HepG2 (cell line): Measurements from ENCODE around the gene SLC6A7. TPM values are rescaled to one million over a fixed set of nuclear protein-coding genes. Genes with fewer than 3 reads are reported as not detected.

ENCODE experiments used
- ATAC-seq: fragments of 200-7000 bp; cut with Tn5 transposase; 3 replicates; pipeline ENCODE4 v1.9.1; 2020; ENCODE audit warnings: mild to moderate bottlenecking, moderate library complexity
- BruUV-seq: library from RNA; stranded (reverse); fragments of 400-500 nt; replicated peaks from 2 replicates; lab custom pipeline; 2021; lab: Mats Ljungman, UMichigan
- CTCF ChIA-PET: fragments of 300-600 bp; formaldehyde crosslinking; extraction: SDS; loops from one replicate; lab custom pipeline; 2021; ENCODE audit warnings: low total read pairs, inconsistent platforms, low intra/inter-chr PET ratio; lab: Yijun Ruan, JAX
- POLR2A ChIA-PET: fragments of 350-600 bp; sonication (Branson Sonifier 250); formaldehyde crosslinking; loops from one replicate; lab custom pipeline; 2020; ENCODE audit warnings: antibody characterized with exemption, inconsistent platforms; lab: Yijun Ruan, JAX
- DNase-seq: peaks from one replicate; pipeline ENCODE4 v3.0.0-alpha.2; 2015; ENCODE audit warnings: low spot score
- FAIRE-seq: peaks from 3 replicates; lab custom pipeline; 2011; peaks lifted over from hg19 to GRCh38; lab: Jason Lieb, UNC
- H2AFZ ChIP-seq: one replicate; pipeline ENCODE4 v1.6.1; 2011; ENCODE audit warnings: low read length, inconsistent platforms
- H3K27ac ChIP-seq: fragments of 300-600 bp; 3 replicates; pipeline ENCODE4 v1.8.0; 2011; ENCODE audit warnings: mixed run types, mild to moderate bottlenecking, mixed read lengths, low read length, inconsistent platforms; ENCODE audit not compliant: insufficient read depth; ENCODE audit errors: extremely low read length
- H3K27me3 ChIP-seq, 2 experiments: fragments of 200-600 bp in 1 of 2; 2 replicates in 1 of 2; 3 replicates in 1 of 2; pipeline versions ENCODE4 v1.6.0 to v1.8.0; 2011; ENCODE audit warnings: low read length in 2 of 2, mild to moderate bottlenecking in 2 of 2, moderate library complexity in 2 of 2, inconsistent platforms in 1 of 2; ENCODE audit not compliant: insufficient read depth in 2 of 2, control insufficient read depth in 1 of 2
- H3K36me3 ChIP-seq, 2 experiments: fragments of 200-600 bp in 1 of 2; replicated peaks in 1 of 2; 2 replicates in 1 of 2; 3 replicates in 1 of 2; pipeline versions ENCODE4 v1.5.1 to v1.8.0; 2011; ENCODE audit warnings: low read length in 2 of 2, inconsistent platforms in 1 of 2; ENCODE audit not compliant: insufficient read depth in 2 of 2, control insufficient read depth in 1 of 2
- H3K4me1 ChIP-seq: 2 replicates; pipeline ENCODE4 v1.5.1; 2012; ENCODE audit warnings: low read length, inconsistent platforms; ENCODE audit not compliant: insufficient read depth
- H3K4me2 ChIP-seq: 2 replicates; pipeline ENCODE4 v1.6.0; 2011; ENCODE audit warnings: low read depth, low read length, inconsistent platforms
- H3K4me3 ChIP-seq, 3 experiments: fragments of 200-600 bp in 1 of 3; sonication (generic), shearing (Covaris generic) in 1 of 3; replicated peaks in 1 of 3; 2 replicates each; pipeline ENCODE4 v1.5.1; 2011 to 2016; ENCODE audit warnings: low read length in 3 of 3, inconsistent platforms in 2 of 3, low read depth in 2 of 3, mild to moderate bottlenecking in 2 of 3, control low read depth in 1 of 3, mixed read lengths in 1 of 3; ENCODE audit not compliant: insufficient read depth in 1 of 3
- H3K79me2 ChIP-seq: one replicate; pipeline ENCODE4 v1.6.1; 2011; ENCODE audit warnings: low read length, inconsistent platforms; ENCODE audit not compliant: insufficient read depth
- H3K9ac ChIP-seq: 2 replicates; pipeline ENCODE4 v1.6.0; 2011; ENCODE audit warnings: mild to moderate bottlenecking, low read depth, low read length, inconsistent platforms; ENCODE audit not compliant: insufficient read depth
- H3K9me3 ChIP-seq: 2 replicates; pipeline ENCODE4 v1.5.1; 2012; ENCODE audit warnings: mild to moderate bottlenecking, low read length
- H4K20me1 ChIP-seq: 2 replicates; pipeline ENCODE4 v1.6.0; 2011; ENCODE audit warnings: inconsistent platforms, mild to moderate bottlenecking, low read length, moderate library complexity; ENCODE audit not compliant: insufficient read depth
- CEBPG ChIP-seq: IDR thresholded peaks from 2 replicates; pipeline ENCODE4 v1.6.1; 2016
- HOXA3 ChIP-seq: sonication (generic); formaldehyde crosslinking; IDR thresholded peaks from 2 replicates; pipeline ENCODE4 v1.5.0; 2020; ENCODE audit warnings: missing genetic modification reagents
- IKZF4 ChIP-seq: sonication (generic); formaldehyde crosslinking; IDR thresholded peaks from 2 replicates; pipeline ENCODE4 v1.5.1; 2020; ENCODE audit warnings: borderline replicate concordance, mild to moderate bottlenecking, low read depth, missing genetic modification reagents; ENCODE audit errors: not compliant biosample characterization
- JDP2 ChIP-seq: sonication (generic); formaldehyde crosslinking; IDR thresholded peaks from 2 replicates; pipeline ENCODE4 v1.8.1; 2022; ENCODE audit warnings: missing genetic modification reagents, borderline replicate concordance
- KLF6 ChIP-seq: IDR thresholded peaks from 2 replicates; pipeline ENCODE4 v1.8.0; 2016; ENCODE audit warnings: missing biosample characterization, missing genetic modification reagents
- MLX ChIP-seq: IDR thresholded peaks from 2 replicates; pipeline ENCODE4 v1.6.1; 2016
- RARA ChIP-seq: IDR thresholded peaks from 2 replicates; pipeline ENCODE4 v1.6.1; 2016; ENCODE audit warnings: missing genetic modification reagents, missing compliant biosample characterization
- SNRNP70 ChIP-seq: fragments of 200-400 bp; formaldehyde crosslinking; IDR thresholded peaks from 2 replicates; pipeline ENCODE4 v1.6.1; 2017; ENCODE audit warnings: mild to moderate bottlenecking, low read depth, low read length, moderate library complexity
- SP140L ChIP-seq: sonication (generic); formaldehyde crosslinking; IDR thresholded peaks from 2 replicates; pipeline ENCODE4 v1.4.0; 2020; ENCODE audit warnings: missing genetic modification reagents, borderline replicate concordance
- SRF ChIP-seq: IDR thresholded peaks from 2 replicates; pipeline ENCODE4 v1.6.1; 2011; ENCODE audit warnings: mild to moderate bottlenecking, low read depth, low read length, moderate library complexity
- TCF7L2 ChIP-seq: IDR thresholded peaks from 2 replicates; pipeline ENCODE4 v1.6.1; 2011; ENCODE audit warnings: mild to moderate bottlenecking, low read depth, low read length, moderate library complexity
- ZFP82 ChIP-seq: sonication (generic); formaldehyde crosslinking; IDR thresholded peaks from 2 replicates; pipeline ENCODE4 v1.5.1; 2020; ENCODE audit warnings: mild to moderate bottlenecking, missing genetic modification reagents, borderline replicate concordance
- ZNF121 ChIP-seq: sonication (generic); formaldehyde crosslinking; IDR thresholded peaks from 2 replicates; pipeline ENCODE4 v1.5.0; 2020; ENCODE audit warnings: mild to moderate bottlenecking, missing genetic modification reagents
- ZNF282 ChIP-seq: fragments of 450-650 bp; IDR thresholded peaks from 2 replicates; pipeline ENCODE4 v1.6.1; 2018; ENCODE audit not compliant: partially characterized antibody
- ZNF33A ChIP-seq: sonication (generic); formaldehyde crosslinking; IDR thresholded peaks from 2 replicates; pipeline ENCODE4 v1.5.1; 2020; ENCODE audit warnings: missing genetic modification reagents, mild to moderate bottlenecking, moderate library complexity, borderline replicate concordance
- ZNF343 ChIP-seq: sonication (generic); formaldehyde crosslinking; IDR thresholded peaks from 2 replicates; pipeline ENCODE4 v1.4.0; 2020; ENCODE audit warnings: mild to moderate bottlenecking, missing genetic modification reagents
- ZNF572 ChIP-seq: sonication (generic); formaldehyde crosslinking; IDR thresholded peaks from 2 replicates; pipeline ENCODE4 v1.5.1; 2020; ENCODE audit warnings: mild to moderate bottlenecking, missing genetic modification reagents
- ZNF598 ChIP-seq: sonication (generic); formaldehyde crosslinking; IDR thresholded peaks from 2 replicates; pipeline ENCODE4 v1.5.1; 2020; ENCODE audit warnings: mild to moderate bottlenecking, missing genetic modification reagents, borderline replicate concordance
- ZNF678 ChIP-seq: sonication (generic); formaldehyde crosslinking; IDR thresholded peaks from 2 replicates; pipeline ENCODE4 v1.4.0; 2020; ENCODE audit warnings: mild to moderate bottlenecking, missing genetic modification reagents
- WGBS: methylation state at CpG from one replicate; pipeline ENCODE4 v1.1.6; 2017; ENCODE audit warnings: low lambda C conversion rate; 5-methylcytosine and 5-hydroxymethylcytosine counted together
- in situ Hi-C: cut with HindIII; loops from 2 replicates; pipeline ENCODE4 v1.10.0; 2017; ENCODE audit warnings: low pct_unique_long_range_greater_than_20kb; ENCODE audit not compliant: extremely low pct_ligation_motif_present
- intact Hi-C: fragments of 100-400 bp; cut with micrococcal nuclease; formaldehyde crosslinking; loops from one replicate; pipeline ENCODE4 v1.10.0; 2022; ENCODE audit not compliant: unreplicated experiment
- polyA plus RNA-seq, 8 experiments: library from polyadenylated mRNA; depleted of rRNA in 3 of 8; stranded (reverse) in 7 of 8; unstranded in 1 of 8; fragments of >200 nt; fragmentation: Illumina TruSeq in 4 of 8; extraction: Trizol in 4 of 8; gene quantifications; 2 replicates each; pipeline versions ENCODE4 v1.2.1 to v1.2.3, GENCODE V29; 2011 to 2016; ENCODE audit warnings: low read depth in 4 of 8, missing spikeins in 1 of 8, mixed read lengths in 1 of 8; ENCODE audit not compliant: insufficient read depth in 1 of 8
- total RNA-seq, 5 experiments: library from RNA; depleted of rRNA; stranded (reverse); fragments of >200 nt; fragmentation: Illumina TruSeq; extraction: Trizol; gene quantifications; 2 replicates each; pipeline ENCODE4 v1.2.3, GENCODE V29; 2016; ENCODE audit warnings: low read depth in 1 of 5

SLC6A7 gene
- total and polyA plus RNA-seq, 2 of the 13 experiments (the other 11 are each of a cell fraction or from before 2014, with no cell fraction given) = not detected

GRCh38 chr5:150168864-150169263, 21.0 kb upstream of the SLC6A7 start:
- 4% methylated on average over 3 of the region's 3 CpGs for WGBS
- H2AFZ ChIP-seq = no peak overlapping the region
- H3K79me2 ChIP-seq = no peaks in the 10 kb centered on the region
- DNase-seq (no peak), FAIRE-seq (no peak), ATAC-seq (no peak)
- no peak overlapping the region for H3K9ac ChIP-seq
- H3K36me3 ChIP-seq = no peaks in the 10 kb centered on the region
- H3K4me2 ChIP-seq = no peak overlapping the region
- TF ChIP-seq IKZF4 (CRISPR knock-in tag) (no peak), SP140L (CRISPR knock-in tag) (no peak), ZNF572 (CRISPR knock-in tag) (no peak), JDP2 (CRISPR knock-in tag) (no peak), ZNF343 (CRISPR knock-in tag) (no peak), ZNF121 (CRISPR knock-in tag) (no peak), RARA (no peak), CEBPG (CRISPR knock-in tag) (no peak), ZNF282 (no peak), MLX (CRISPR knock-in tag) (no peak), SRF (no peak), ZNF33A (CRISPR knock-in tag) (no peak), KLF6 (CRISPR knock-in tag) (no peak), ZFP82 (CRISPR knock-in tag) (no peak), ZNF678 (CRISPR knock-in tag) (no peak), ZNF598 (CRISPR knock-in tag) (no peak), HOXA3 (CRISPR knock-in tag) (no peak), SNRNP70 (no peak), TCF7L2 (no peak)
- peaks cover 17% of the 10 kb centered on the region for H3K4me1 ChIP-seq
- H3K9me3 ChIP-seq = no peaks in the 10 kb centered on the region
- BruUV-seq = no TSS peak
- H3K27ac ChIP-seq = no peak overlapping the region
- ChIA-PET CTCF (no interaction called here), POLR2A (no interaction called here)
- no peak overlapping the region for H3K4me3 ChIP-seq
- H3K27me3 ChIP-seq = peaks cover 1 to 22% of the 10 kb centered on the region in 2 experiments; a peak in 3 of 5 replicates
- no peaks in the 10 kb centered on the region for H4K20me1 ChIP-seq
- intact Hi-C loops = no loop called here
- in situ Hi-C loops = no loop called here
